HG02943 (cell line): ENCODE measurements around the gene FNDC3B.

Experiments
- ATAC-seq: cut with Tn5 transposase; IDR thresholded peaks from one replicate; pipeline ENCODE4 v1.9.1; 2021; ENCODE audit warnings: mild to moderate bottlenecking, low read depth, moderate library complexity; ENCODE audit not compliant: unreplicated experiment

Gene FNDC3B

GRCh38 chr3:172317481-172317880 is 278.1 kb downstream of the FNDC3B start:
- ATAC-seq = no peak

- no peak for ATAC-seq
Measured at GRCh38 chr3:172317984-172318383, 278.6 kb downstream of the FNDC3B start.

GRCh38 chr3:172319595-172319994 is 280.2 kb downstream of the FNDC3B start:
- ATAC-seq = no peak

GRCh38 chr3:172320468-172320867 is 281.1 kb downstream of the FNDC3B start:
- no peak for ATAC-seq

GRCh38 chr3:172321035-172321434 is 281.7 kb downstream of the FNDC3B start:
- ATAC-seq = no peak

- no peak for ATAC-seq
Measured at GRCh38 chr3:172323894-172324610, 284.7 kb downstream of the FNDC3B start.

GRCh38 chr3:172324611-172325203 is 285.3 kb downstream of the FNDC3B start:
- ATAC-seq = no peak

GRCh38 chr3:172325461-172325860 is 286.1 kb downstream of the FNDC3B start:
- ATAC-seq = no peak

GRCh38 chr3:172326993-172327392 is 287.6 kb downstream of the FNDC3B start:
- ATAC-seq = no peak

GRCh38 chr3:172328282-172328681 is 288.9 kb downstream of the FNDC3B start:
- ATAC-seq = no peak

- no peak for ATAC-seq
Measured at GRCh38 chr3:172329070-172329469, 289.7 kb downstream of the FNDC3B start.

GRCh38 chr3:172330413-172330812 is 291.0 kb downstream of the FNDC3B start:
- no peak for ATAC-seq

- no peak for ATAC-seq
Measured at GRCh38 chr3:172332256-172333041, 293.1 kb downstream of the FNDC3B start.

- no peak for ATAC-seq
Measured at GRCh38 chr3:172333042-172333377, 293.6 kb downstream of the FNDC3B start.

- ATAC-seq = no peak
Measured at GRCh38 chr3:172333692-172334457, 294.5 kb downstream of the FNDC3B start.

- no peak for ATAC-seq
Measured at GRCh38 chr3:172334671-172335207, 295.4 kb downstream of the FNDC3B start.

GRCh38 chr3:172339892-172340291 is 300.5 kb downstream of the FNDC3B start:
- ATAC-seq = no peak

GRCh38 chr3:172340583-172340982 is 301.2 kb downstream of the FNDC3B start:
- ATAC-seq = no peak

GRCh38 chr3:172341482-172342059 is 302.2 kb downstream of the FNDC3B start:
- no peak for ATAC-seq

GRCh38 chr3:172342097-172342659 is 302.8 kb downstream of the FNDC3B start:
- ATAC-seq = no peak
